Heart right ventricle (tissue), 16 donors: Measurements from ENCODE around the gene SANBR. TPM values are rescaled to one million over a fixed set of nuclear protein-coding genes. Genes with fewer than 3 reads are reported as not detected.

Source experiments
- ATAC-seq, 8 donors: fragments of 200-7000 bp; cut with Tn5 transposase; one replicate each; pipeline ENCODE4 v1.9.1; 2020; ENCODE audit warnings: mild to moderate bottlenecking in 8 of 8, moderate library complexity in 8 of 8, moderate number of reproducible peaks in 1 of 8
- DNase-seq, 2 donors: peaks; one replicate each; pipeline ENCODE4 v3.0.0-alpha.2; 2020
- H3K27ac ChIP-seq, 10 donors: fragments of 200-600 bp; sonication (generic) in 2 of 10; one replicate each; pipeline versions ENCODE4 v1.5.0 to v1.8.0; 2020 to 2022; ENCODE audit warnings: mild to moderate bottlenecking in 3 of 10
- H3K27me3 ChIP-seq, 7 donors: fragments of 200-600 bp; one replicate each; pipeline ENCODE4 v1.8.0; 2021 to 2022; ENCODE audit warnings: mild to moderate bottlenecking in 2 of 7
- H3K36me3 ChIP-seq, 9 donors: fragments of 200-600 bp; sonication (generic) in 1 of 9; one replicate each; pipeline versions ENCODE4 v1.5.0 to v1.8.0; 2020 to 2022; ENCODE audit warnings: mild to moderate bottlenecking in 2 of 9
- H3K4me1 ChIP-seq, 9 donors: fragments of 200-600 bp; sonication (generic) in 1 of 9; one replicate each; pipeline versions ENCODE4 v1.5.0 to v1.8.0; 2020 to 2022; ENCODE audit warnings: mild to moderate bottlenecking in 4 of 9
- H3K4me3 ChIP-seq, 10 donors: fragments of 200-600 bp; sonication (generic) in 2 of 10; one replicate each; pipeline versions ENCODE4 v1.5.0 to v1.8.0; 2020 to 2022; ENCODE audit warnings: mild to moderate bottlenecking in 7 of 10, moderate library complexity in 2 of 10
- H3K9me3 ChIP-seq, 11 donors: fragments of 200-600 bp in 10 of 11; sonication (generic) in 2 of 11; one replicate each; pipeline versions ENCODE4 v1.5.0 to v1.8.0; 2013 to 2022; ENCODE audit warnings: mild to moderate bottlenecking in 2 of 11, control low read depth in 1 of 11, moderate library complexity in 1 of 11
- CTCF ChIP-seq, 9 donors: fragments of 200-600 bp; sonication (generic) in 2 of 9; IDR thresholded peaks; one replicate each; pipeline versions ENCODE4 v1.5.0 to v1.8.0; 2021 to 2022; ENCODE audit warnings: antibody characterized with exemption in 9 of 9, mild to moderate bottlenecking in 5 of 9, moderate library complexity in 1 of 9
- WGBS, 2 donors: extraction: QIAGEN DNeasy Blood & Tissue Kit; methylation state at CpG; one replicate each; pipeline ENCODE4 v1.1.7; 2013; ENCODE audit warnings: inconsistent platforms in 1 of 2; 5-methylcytosine and 5-hydroxymethylcytosine counted together
- intact Hi-C, 10 donors: fragments of 100-400 bp; cut with DNase I; formaldehyde crosslinking; loops; one replicate each; pipeline versions ENCODE4 v1.11.1 to v1.14.2; 2022
- polyA plus RNA-seq, 2 donors: library from polyadenylated mRNA; stranded (reverse); fragments of 200-250 nt; gene quantifications; one replicate each; pipeline ENCODE4 v1.2.3, GENCODE V29; 2013
- total RNA-seq, 10 donors: library from RNA; stranded (reverse); fragmentation: NEBNext Ultra II Directional in 3 of 10; extraction: Animal tissue kit (Norgen Biotek cat#: 25700) in 3 of 10; gene quantifications; one replicate each; pipeline versions ENCODE4 v1.2.1 to v1.2.4, GENCODE V29; 2021 to 2023
- donor health status: Arrhythmogenic right ventricular cardiomyopathy.
- donor health status: ischemic (EF 13 %, LVEDD 7.1; RV severe dilation, severe dysfunction).
- donor health status: healthy with polysubstance abuse.
- donor health status: DM: no; HTN: yes; CAD: no.
- donor health status: DM: no; HTN: no; CAD: no.
- donor health status: ischemic (EF 25% LVEDD 6.9; RV normal size, moderate dysfunction).
- donor health status: ischemic (EF 25% LVEDD 5.7; RV mildly dilated, moderate dysfunction).
- donor health status: healthy.
- donor health status: DM: yes; HTN: yes; CAD: no.
- donor health status: Ischemic cardiomyopathy.
- donor health status: ischemic (EF 35%, LVEDD 5.7; RV mildly dilated, moderate dysfunction).
- donor health status: nonischemic (EF 11% LVEDD 7.7; RV severe dilation, severe dysfunction).
- donor health status: DM: yes; HTN: yes; CAD: no.
- donor health status: PGD.
- donor health status: ischemic (EF 29% LVEDD 5.4; RV normal size, mild dysfunction).
- donor health status: nonischemic (EF 23%, LVEDD 6.1; RV moderate dilation, normal function).

Gene SANBR
- total and polyA plus RNA-seq, 12 donors, result 3.5 to 11.0 (median 6.6) TPM

- H3K27me3 ChIP-seq, result no peaks in the 10 kb centered on the region
- peaks cover 0 to 2% (median 0%) of the 10 kb centered on the region in 11 donors for H3K9me3 ChIP-seq
- intact Hi-C loops, result loop anchor here in 4 of 10 donors (2.0 to 5.0 kb wide), 2 partner anchors 50 to 136 kb away; partner anchors contain the start of genes SANBR (in 3 of the 4) and REL (in 1 of the 4)
- peak; percentile 56 to 70 for DNase-seq
- TF ChIP-seq CTCF (IDR thresholded peaks at IDR 0.05), result no peak
- peak overlapping the region; percentile 65 to 93 (median 92) for H3K27ac ChIP-seq
- ATAC-seq, result peak; percentile 81 to 92 (median 89)
- H3K4me1 ChIP-seq, result peaks cover 0 to 47% (median 29%) of the 10 kb centered on the region in 9 donors
- H3K36me3 ChIP-seq, result peaks cover 0 to 13% (median 2%) of the 10 kb centered on the region in 9 donors
- 0% methylated on average over 27 of the region's 27 CpGs for WGBS, 2 donors
- H3K4me3 ChIP-seq, result peak overlapping the region; percentile 59 to 97 (median 91)
Observed at GRCh38 chr2:61017003-61017555, 48.6 kb upstream of the SANBR start.

- H3K4me3 ChIP-seq, result peak within 1 kb of the TSS; percentile 59 to 97 (median 91)
- WGBS, 2 donors, result 0 to 1% methylated on average over 39 of the region's 39 CpGs
- peak; percentile 96 to 99 (median 97) for ATAC-seq
- intact Hi-C loops, result loop anchor here in 4 of 10 donors (2.0 to 5.0 kb wide), 2 partner anchors 50 to 137 kb away; partner anchors contain the start of genes SANBR (in 3 of the 4) and REL (in 1 of the 4)
- DNase-seq, result peak; percentile 66 to 79
- peaks cover 0 to 19% (median 3%) of the 10 kb centered on the region in 9 donors for H3K36me3 ChIP-seq
- peaks cover 0 to 9% (median 4%) of the 10 kb centered on the region in 11 donors for H3K9me3 ChIP-seq
- H3K4me1 ChIP-seq, result peaks cover 0 to 45% (median 29%) of the 10 kb centered on the region in 9 donors
- peak within 1 kb of the TSS; percentile 65 to 93 (median 92) for H3K27ac ChIP-seq
- TF ChIP-seq CTCF (IDR thresholded peaks at IDR 0.05), result no peak
- no peaks in the 10 kb centered on the region for H3K27me3 ChIP-seq
Observed at GRCh38 chr2:61017556-61018317, 47.9 kb upstream of the SANBR start, which contains the start of the genes PEX13 and PUS10. TSS of gene PEX13 (plus strand) at chr2:61017720. CDS start at chr2:61017760, 40 bp downstream. TSS of gene PUS10 (minus strand) at chr2:61018255. CDS start at chr2:61011890, 6,365 bp downstream.

GRCh38 chr2:61018318-61018755 lies 47.3 kb upstream of the SANBR start:
- Histone ChIP-seq H3K27ac (peak overlapping the region; percentile 65 to 93 (median 92)), H3K27me3 (no peaks in the 10 kb centered on the region), H3K4me3 (peak overlapping the region; percentile 59 to 97 (median 91)), H3K36me3 (peaks cover 0 to 24% (median 3%) of the 10 kb centered on the region in 9 donors), H3K4me1 (peaks cover 0 to 45% (median 29%) of the 10 kb centered on the region in 9 donors), H3K9me3 (peaks cover 0 to 9% (median 4%) of the 10 kb centered on the region in 11 donors)
- DNase-seq (no peak), ATAC-seq (peak in 2 of 8 donors; percentile 17 to 28)
- 3% methylated on average over 7 of the region's 7 CpGs for WGBS, 2 donors
- TF ChIP-seq CTCF (IDR thresholded peaks at IDR 0.05), result no peak
- intact Hi-C loops, result loop anchor here in 3 of 10 donors (5.0 kb wide), 1 partner anchor 49 kb away; the partner anchor contains the start of gene SANBR (in 3 of the 3)

GRCh38 chr2:61018798-61019197 lies 46.9 kb upstream of the SANBR start:
- Histone ChIP-seq H3K4me3 (peak overlapping the region in 9 of 10 donors; percentile 59 to 97 (median 87)), H3K36me3 (peaks cover 0 to 28% (median 3%) of the 10 kb centered on the region in 9 donors), H3K9me3 (peaks cover 0 to 9% (median 4%) of the 10 kb centered on the region in 11 donors), H3K4me1 (peaks cover 0 to 45% (median 29%) of the 10 kb centered on the region in 9 donors), H3K27ac (peak overlapping the region in 9 of 10 donors; percentile 15 to 93 (median 92)), H3K27me3 (no peaks in the 10 kb centered on the region)
- 44 to 46% methylated on average over 6 of the region's 6 CpGs for WGBS, 2 donors
- no peak for ATAC-seq
- intact Hi-C loops, result loop anchor here in 3 of 10 donors (5.0 kb wide), 1 partner anchor 49 kb away; the partner anchor contains the start of gene SANBR (in 3 of the 3)
- DNase-seq, result no peak
- TF ChIP-seq CTCF (IDR thresholded peaks at IDR 0.05), result no peak
